HG03520 (cell line): ENCODE measurements around the gene WNT9B.

ENCODE experiments used
- ATAC-seq: cut with Tn5 transposase; IDR thresholded peaks from one replicate; pipeline ENCODE4 v1.9.1; 2021; ENCODE audit warnings: mild to moderate bottlenecking, moderate library complexity; ENCODE audit not compliant: unreplicated experiment

WNT9B gene

GRCh38 chr17:46851029-46851741 is at the start of gene WNT9B:
Gene WNT9B (plus strand): TSS chr17:46851583. CDS start chr17:46851639, 56 bp downstream.
- no peak for ATAC-seq

GRCh38 chr17:46802800-46803199 is 48.6 kb upstream of the WNT9B start:
- ATAC-seq, result no peak

- no peak for ATAC-seq
These were observed 47.8 kb upstream of the WNT9B start for GRCh38 chr17:46803544-46803943.

GRCh38 chr17:46805771-46806170 is 45.6 kb upstream of the WNT9B start:
- ATAC-seq, result no peak

- ATAC-seq, result no peak
These were observed 42.2 kb upstream of the WNT9B start for GRCh38 chr17:46809110-46809571.

- no peak for ATAC-seq
These were observed 40.5 kb upstream of the WNT9B start for GRCh38 chr17:46810837-46811236.

GRCh38 chr17:46811978-46812583 is 39.3 kb upstream of the WNT9B start:
- ATAC-seq, result no peak

- no peak for ATAC-seq
These were observed 38.6 kb upstream of the WNT9B start for GRCh38 chr17:46812624-46813318.

GRCh38 chr17:46813920-46814319 is 37.5 kb upstream of the WNT9B start:
- no peak for ATAC-seq

GRCh38 chr17:46814446-46814845 is 36.9 kb upstream of the WNT9B start:
- ATAC-seq, result no peak

- ATAC-seq, result no peak
These were observed 35.7 kb upstream of the WNT9B start for GRCh38 chr17:46815474-46816353.

- no peak for ATAC-seq
These were observed 34.1 kb upstream of the WNT9B start for GRCh38 chr17:46817151-46817900.

GRCh38 chr17:46817901-46818209 is 33.5 kb upstream of the WNT9B start:
- no peak for ATAC-seq

- no peak for ATAC-seq
These were observed 33.0 kb upstream of the WNT9B start, which contains the start of gene WNT3 for GRCh38 chr17:46818316-46818928. Gene WNT3 (minus strand): TSS chr17:46818692. CDS start chr17:46818597, 95 bp downstream.

GRCh38 chr17:46818929-46819859 is 32.2 kb upstream of the WNT9B start:
- ATAC-seq, result no peak

GRCh38 chr17:46819906-46820351 is 31.5 kb upstream of the WNT9B start:
- no peak for ATAC-seq

- no peak for ATAC-seq
These were observed 30.6 kb upstream of the WNT9B start for GRCh38 chr17:46820592-46821450.
